ENCODE data around the gene CCDC192. TPM values are rescaled to one million over a fixed set of nuclear protein-coding genes. Genes with fewer than 3 reads are reported as not detected.

The CCDC192 gene
- polyA plus RNA-seq, 1 donor from 2014 or later = not detected

DNA sequence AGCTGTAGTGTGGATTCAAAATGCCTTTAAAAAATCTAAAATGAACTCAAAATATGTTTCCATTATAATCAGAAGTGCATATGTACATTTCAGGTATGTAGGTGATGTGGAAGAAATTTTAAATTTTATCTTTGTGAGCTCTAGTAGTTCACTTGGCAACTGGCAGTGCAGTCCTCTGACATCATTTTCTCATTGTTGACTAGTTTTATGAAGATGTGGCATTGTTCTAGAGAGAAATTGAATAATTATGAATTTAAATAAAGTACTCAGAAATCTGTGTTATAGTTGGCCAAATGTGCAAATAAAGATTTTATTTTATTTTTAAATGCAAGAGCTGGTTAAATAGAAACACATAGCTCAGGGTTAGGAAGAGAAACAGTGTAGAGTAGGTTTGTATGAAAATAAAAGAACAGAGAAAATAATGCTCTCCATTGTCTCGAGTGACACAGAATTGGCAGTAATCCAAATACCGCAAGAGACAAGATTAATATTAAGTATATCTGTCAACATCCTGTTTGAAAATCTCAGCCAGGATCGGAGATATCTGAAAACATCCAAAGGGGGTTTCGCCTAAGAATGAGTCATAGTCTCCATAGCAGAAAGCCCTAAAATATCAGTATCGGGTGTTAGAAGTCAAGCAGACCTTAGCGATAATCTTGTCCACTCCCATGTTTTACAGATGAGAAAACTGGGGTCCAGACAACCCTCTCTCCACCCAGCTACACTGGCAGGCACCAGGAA lies 189.4 kb downstream of the CCDC192 start:
- H2AFZ ChIP-seq (ENCODE audit: low read depth, low read length) = no peak overlapping the region
- no peak overlapping the region for H3K4me3 ChIP-seq (ENCODE audit: low read length)
- no peaks in the 10 kb centered on the region for H3K79me2 ChIP-seq (replicated peaks; ENCODE audit: insufficient read depth, low read length)
- H3K27me3 ChIP-seq (ENCODE audit: insufficient read depth, low read depth, low read length) = no peaks in the 10 kb centered on the region
- no peaks in the 10 kb centered on the region for H3F3A ChIP-seq (ENCODE audit: insufficient read depth, low read length, poor library complexity, severe bottlenecking)
- no peak for TF ChIP-seq SMC3 (conservative IDR thresholded peaks at IDR 0.05; ENCODE audit: poor library complexity)
- no peak for TF ChIP-seq POLR2AphosphoS5 (IDR thresholded peaks at IDR 0.05)
- TF ChIP-seq EZH2 (IDR thresholded peaks at IDR 0.05; ENCODE audit: borderline replicate concordance, insufficient read depth, low read length, poor library complexity, severe bottlenecking) = no peak
- TF ChIP-seq EP300 (conservative IDR thresholded peaks at IDR 0.05; ENCODE audit: poor library complexity, severe bottlenecking) = no peak
- TF ChIP-seq, protein P1, sequence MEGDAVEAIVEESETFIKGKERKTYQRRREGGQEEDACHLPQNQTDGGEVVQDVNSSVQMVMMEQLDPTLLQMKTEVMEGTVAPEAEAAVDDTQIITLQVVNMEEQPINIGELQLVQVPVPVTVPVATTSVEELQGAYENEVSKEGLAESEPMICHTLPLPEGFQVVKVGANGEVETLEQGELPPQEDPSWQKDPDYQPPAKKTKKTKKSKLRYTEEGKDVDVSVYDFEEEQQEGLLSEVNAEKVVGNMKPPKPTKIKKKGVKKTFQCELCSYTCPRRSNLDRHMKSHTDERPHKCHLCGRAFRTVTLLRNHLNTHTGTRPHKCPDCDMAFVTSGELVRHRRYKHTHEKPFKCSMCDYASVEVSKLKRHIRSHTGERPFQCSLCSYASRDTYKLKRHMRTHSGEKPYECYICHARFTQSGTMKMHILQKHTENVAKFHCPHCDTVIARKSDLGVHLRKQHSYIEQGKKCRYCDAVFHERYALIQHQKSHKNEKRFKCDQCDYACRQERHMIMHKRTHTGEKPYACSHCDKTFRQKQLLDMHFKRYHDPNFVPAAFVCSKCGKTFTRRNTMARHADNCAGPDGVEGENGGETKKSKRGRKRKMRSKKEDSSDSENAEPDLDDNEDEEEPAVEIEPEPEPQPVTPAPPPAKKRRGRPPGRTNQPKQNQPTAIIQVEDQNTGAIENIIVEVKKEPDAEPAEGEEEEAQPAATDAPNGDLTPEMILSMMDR (IDR thresholded peaks at IDR 0.05; ENCODE audit: poor library complexity, severe bottlenecking) = no peak
- no peak for TF ChIP-seq TAF1 (IDR thresholded peaks at IDR 0.05; ENCODE audit: low read depth)
- TF ChIP-seq RAD21 (conservative IDR thresholded peaks at IDR 0.05) = no peak
- TF ChIP-seq, protein P2, sequence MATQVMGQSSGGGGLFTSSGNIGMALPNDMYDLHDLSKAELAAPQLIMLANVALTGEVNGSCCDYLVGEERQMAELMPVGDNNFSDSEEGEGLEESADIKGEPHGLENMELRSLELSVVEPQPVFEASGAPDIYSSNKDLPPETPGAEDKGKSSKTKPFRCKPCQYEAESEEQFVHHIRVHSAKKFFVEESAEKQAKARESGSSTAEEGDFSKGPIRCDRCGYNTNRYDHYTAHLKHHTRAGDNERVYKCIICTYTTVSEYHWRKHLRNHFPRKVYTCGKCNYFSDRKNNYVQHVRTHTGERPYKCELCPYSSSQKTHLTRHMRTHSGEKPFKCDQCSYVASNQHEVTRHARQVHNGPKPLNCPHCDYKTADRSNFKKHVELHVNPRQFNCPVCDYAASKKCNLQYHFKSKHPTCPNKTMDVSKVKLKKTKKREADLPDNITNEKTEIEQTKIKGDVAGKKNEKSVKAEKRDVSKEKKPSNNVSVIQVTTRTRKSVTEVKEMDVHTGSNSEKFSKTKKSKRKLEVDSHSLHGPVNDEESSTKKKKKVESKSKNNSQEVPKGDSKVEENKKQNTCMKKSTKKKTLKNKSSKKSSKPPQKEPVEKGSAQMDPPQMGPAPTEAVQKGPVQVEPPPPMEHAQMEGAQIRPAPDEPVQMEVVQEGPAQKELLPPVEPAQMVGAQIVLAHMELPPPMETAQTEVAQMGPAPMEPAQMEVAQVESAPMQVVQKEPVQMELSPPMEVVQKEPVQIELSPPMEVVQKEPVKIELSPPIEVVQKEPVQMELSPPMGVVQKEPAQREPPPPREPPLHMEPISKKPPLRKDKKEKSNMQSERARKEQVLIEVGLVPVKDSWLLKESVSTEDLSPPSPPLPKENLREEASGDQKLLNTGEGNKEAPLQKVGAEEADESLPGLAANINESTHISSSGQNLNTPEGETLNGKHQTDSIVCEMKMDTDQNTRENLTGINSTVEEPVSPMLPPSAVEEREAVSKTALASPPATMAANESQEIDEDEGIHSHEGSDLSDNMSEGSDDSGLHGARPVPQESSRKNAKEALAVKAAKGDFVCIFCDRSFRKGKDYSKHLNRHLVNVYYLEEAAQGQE (IDR thresholded peaks at IDR 0.05; ENCODE audit: borderline replicate concordance) = no peak
- no peak for TF ChIP-seq MXI1 (conservative IDR thresholded peaks at IDR 0.05; ENCODE audit: poor library complexity, severe bottlenecking)
- H3K4me2 ChIP-seq (ENCODE audit: low read length) = no peak overlapping the region
- H3K27ac ChIP-seq (ENCODE audit: low read length) = no peak overlapping the region
- no peaks in the 10 kb centered on the region for H3K36me3 ChIP-seq (ENCODE audit: insufficient read depth, low read length)
- H3K9ac ChIP-seq (ENCODE audit: low read length) = no peak overlapping the region
- no peaks in the 10 kb centered on the region for H4K20me1 ChIP-seq (ENCODE audit: insufficient read depth)
- peaks cover 2% of the 10 kb centered on the region for H3K9me2 ChIP-seq (ENCODE audit: insufficient read depth, low read length)
- H3K9me3 ChIP-seq (ENCODE audit: low read length) = no peaks in the 10 kb centered on the region

DNA sequence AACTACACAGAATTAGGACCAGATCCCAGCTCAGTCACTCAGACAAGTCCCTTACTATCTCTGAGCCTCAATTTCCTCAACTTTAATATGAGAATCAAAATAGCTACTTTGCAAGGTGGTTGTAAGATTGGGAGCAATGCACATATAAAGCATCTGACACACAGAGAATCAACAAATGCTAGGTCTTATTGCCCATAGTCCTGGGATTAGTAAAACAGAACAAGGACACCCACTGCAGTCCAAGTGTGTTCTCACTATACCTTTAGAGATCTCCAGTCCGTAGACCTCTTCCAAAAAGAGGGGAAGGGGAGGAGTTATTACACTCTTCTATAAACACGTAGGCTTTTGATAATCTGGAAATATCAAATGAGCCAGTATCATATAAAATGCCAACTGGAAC lies 190.0 kb downstream of the CCDC192 start:
- Histone ChIP-seq H3K9me3 (ENCODE audit: low read length) (no peaks in the 10 kb centered on the region), H3K27me3 (ENCODE audit: insufficient read depth, low read depth, low read length) (no peaks in the 10 kb centered on the region), H3K36me3 (ENCODE audit: insufficient read depth, low read length) (no peaks in the 10 kb centered on the region), H4K20me1 (ENCODE audit: insufficient read depth) (no peaks in the 10 kb centered on the region), H3K4me3 (ENCODE audit: low read length) (no peak overlapping the region), H3K9ac (ENCODE audit: low read length) (no peak overlapping the region), H3K4me2 (ENCODE audit: low read length) (no peak overlapping the region), H3K9me2 (ENCODE audit: insufficient read depth, low read length) (peaks cover 2% of the 10 kb centered on the region), H3F3A (ENCODE audit: insufficient read depth, low read length, poor library complexity, severe bottlenecking) (no peaks in the 10 kb centered on the region), H2AFZ (ENCODE audit: low read depth, low read length) (no peak overlapping the region), H3K27ac (ENCODE audit: low read length) (no peak overlapping the region), H3K79me2 (replicated peaks; ENCODE audit: insufficient read depth, low read length) (no peaks in the 10 kb centered on the region)
- no peak for TF ChIP-seq EZH2 (IDR thresholded peaks at IDR 0.05; ENCODE audit: borderline replicate concordance, insufficient read depth, low read length, poor library complexity, severe bottlenecking)

Data from neural cell (in vitro differentiated cells).